ENCODE measurements around the gene LIG1.

DNA sequence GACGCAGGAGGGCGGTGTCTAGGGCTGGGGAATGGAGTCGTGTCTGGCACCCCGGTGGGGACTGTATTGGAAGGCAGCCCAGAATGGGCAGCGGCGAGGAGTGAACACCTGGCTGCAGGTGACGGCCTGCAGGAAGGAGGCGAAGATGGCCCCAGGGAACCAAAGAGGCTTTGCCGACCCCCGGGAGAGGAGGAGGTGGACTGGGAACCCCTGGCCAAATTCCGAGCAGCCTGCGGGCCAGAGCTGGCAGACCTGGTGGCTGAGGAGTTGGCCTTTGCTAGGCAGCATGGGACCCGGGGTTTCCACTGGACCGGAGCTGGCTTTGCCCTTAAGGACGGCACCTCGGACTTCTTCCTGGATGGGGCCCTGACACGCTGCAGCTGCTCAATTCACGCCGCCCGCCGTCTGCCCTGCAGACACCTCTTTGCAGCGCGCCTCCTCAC is 26.2 kb upstream of the LIG1 start:
- TF ChIP-seq, protein P1, sequence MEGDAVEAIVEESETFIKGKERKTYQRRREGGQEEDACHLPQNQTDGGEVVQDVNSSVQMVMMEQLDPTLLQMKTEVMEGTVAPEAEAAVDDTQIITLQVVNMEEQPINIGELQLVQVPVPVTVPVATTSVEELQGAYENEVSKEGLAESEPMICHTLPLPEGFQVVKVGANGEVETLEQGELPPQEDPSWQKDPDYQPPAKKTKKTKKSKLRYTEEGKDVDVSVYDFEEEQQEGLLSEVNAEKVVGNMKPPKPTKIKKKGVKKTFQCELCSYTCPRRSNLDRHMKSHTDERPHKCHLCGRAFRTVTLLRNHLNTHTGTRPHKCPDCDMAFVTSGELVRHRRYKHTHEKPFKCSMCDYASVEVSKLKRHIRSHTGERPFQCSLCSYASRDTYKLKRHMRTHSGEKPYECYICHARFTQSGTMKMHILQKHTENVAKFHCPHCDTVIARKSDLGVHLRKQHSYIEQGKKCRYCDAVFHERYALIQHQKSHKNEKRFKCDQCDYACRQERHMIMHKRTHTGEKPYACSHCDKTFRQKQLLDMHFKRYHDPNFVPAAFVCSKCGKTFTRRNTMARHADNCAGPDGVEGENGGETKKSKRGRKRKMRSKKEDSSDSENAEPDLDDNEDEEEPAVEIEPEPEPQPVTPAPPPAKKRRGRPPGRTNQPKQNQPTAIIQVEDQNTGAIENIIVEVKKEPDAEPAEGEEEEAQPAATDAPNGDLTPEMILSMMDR (IDR thresholded peaks at IDR 0.05; ENCODE audit: insufficient read depth, low read depth, low read length) = no peak
- TF ChIP-seq EZH2 (IDR thresholded peaks at IDR 0.05; ENCODE audit: insufficient read depth, low read length) = no peak
